HG02610 (cell line): ENCODE measurements around the gene CD300C.
"Not testable (repeated sequence)": the region's sequence is repeated elsewhere in the genome, so short reads cannot be mapped to it uniquely, and the experiment has no call there.

Source experiments
- ATAC-seq: cut with Tn5 transposase; IDR thresholded peaks from one replicate; pipeline ENCODE4 v1.9.1; 2021; ENCODE audit warnings: mild to moderate bottlenecking, moderate library complexity; ENCODE audit not compliant: unreplicated experiment

CD300C gene

DNA sequence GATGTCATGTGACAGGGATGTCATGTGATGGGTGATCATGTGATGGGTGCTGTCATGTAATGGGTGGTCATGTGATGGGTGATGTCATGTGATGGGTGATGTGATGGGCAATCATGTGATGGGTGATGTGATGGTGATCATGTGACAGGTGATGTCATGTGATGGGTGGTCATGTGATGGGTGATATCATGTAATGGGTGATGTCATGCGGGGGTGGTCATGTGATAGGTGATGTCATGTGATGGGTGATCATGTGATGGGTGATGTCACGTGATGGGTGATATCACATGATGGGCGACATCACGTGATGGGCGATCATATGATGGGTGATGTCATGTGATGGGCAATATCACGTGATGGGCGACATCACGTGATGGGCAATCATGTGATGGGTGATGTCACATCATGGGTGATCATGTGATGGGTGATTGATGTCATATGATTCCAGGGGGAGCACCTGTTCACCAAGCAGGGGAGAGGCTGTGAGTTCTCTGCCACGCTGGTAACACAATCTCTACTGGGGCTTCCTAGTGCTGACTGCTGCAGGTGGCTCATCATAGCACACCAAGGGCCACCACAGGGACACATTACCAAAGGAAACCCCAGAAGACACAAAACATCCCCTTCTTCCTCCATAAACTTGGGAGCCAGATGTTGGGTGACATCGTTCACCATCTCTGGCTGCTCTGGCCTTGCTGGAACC, 31.1 kb downstream of the CD300C start:
- no peak for ATAC-seq

DNA sequence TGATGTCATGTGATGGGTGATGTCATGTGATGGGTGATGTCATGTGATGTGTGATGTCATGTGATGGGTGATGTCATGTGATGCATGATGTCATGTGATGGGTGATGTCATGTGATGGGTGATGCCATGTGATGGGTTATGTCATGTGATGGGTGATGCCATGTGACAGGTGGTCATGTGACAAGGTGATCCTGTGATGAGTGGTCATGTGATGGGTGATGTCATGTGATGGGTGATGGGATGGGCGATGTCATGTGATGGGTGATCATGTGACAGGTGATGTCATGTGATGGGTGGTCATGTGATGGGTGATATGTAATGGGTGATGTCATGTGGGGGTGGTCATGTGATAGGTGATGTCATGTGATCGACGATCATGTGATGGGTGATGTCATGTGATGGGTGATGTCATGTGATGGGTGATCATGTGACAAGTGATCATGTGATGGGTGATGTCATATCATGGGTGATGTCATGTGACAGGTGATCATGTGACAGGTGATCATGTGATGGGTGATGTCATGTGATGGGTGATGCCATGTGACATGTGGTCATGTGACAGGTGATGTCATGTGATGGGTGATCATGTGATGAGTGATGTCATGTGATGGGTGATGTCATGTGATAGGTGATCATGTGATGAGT, 31.8 kb downstream of the CD300C start:
- no peak for ATAC-seq

DNA sequence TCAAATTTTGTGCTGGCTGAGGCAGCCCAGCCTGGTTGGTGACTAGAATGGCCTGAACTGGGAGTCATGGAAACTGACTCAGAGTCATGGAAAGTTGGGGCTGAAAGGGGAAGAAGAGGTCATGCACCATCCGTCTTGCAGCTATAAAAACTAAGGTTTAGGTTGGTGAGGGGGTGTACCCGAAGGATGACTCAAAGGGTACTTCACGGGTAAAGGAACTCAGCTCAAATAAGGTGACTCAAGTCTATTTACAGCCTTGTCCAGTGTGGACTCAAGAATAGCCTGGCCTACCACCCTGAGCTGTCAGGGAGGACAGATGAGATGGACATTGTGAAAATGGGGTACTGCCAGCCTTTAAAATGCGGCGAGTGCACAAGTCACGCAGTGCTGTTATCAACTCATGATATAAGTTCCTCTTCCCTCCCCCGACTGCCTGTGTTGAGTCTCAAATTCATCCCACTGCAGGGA, 33.3 kb downstream of the CD300C start:
- ATAC-seq = peak; percentile 66

DNA sequence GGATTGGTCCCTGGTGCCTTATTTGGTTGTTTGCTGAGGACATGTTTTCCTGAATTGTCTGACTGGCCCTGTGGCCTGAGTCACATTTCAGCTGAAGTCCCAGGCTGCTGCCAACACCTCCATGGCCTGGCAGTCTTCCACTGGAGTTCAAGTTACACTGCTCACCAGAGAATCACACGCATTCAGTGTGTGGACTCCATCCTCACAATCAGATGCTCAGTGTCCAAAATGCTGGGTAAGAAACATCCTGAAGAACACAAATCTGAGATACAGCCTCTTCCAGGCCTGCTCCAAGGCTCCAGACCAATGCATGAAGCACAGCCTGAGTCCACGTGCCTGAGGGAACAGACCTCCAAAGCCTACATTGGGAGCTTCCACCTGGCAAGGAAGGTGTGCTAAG, 33.9 kb downstream of the CD300C start:
- no peak for ATAC-seq

DNA sequence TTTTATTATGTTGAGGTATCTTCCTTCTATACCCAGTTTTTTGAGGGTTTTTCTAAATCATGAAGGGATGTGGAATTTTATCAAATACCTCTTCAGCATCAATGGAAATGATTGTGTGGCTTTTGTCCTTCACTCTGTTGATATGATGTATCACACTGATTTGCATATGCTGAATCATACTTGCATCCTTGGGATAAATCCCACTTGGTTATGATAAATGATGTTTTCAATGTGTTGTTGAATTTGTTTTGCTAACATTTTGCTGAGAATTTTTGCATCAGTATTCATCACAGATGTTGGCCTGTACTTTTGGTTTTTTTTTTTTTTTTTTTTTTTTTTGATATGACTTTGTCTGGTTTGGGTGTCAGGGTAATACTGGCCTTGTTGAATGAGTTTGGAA, 37.8 kb downstream of the CD300C start:
- ATAC-seq = no peak

DNA sequence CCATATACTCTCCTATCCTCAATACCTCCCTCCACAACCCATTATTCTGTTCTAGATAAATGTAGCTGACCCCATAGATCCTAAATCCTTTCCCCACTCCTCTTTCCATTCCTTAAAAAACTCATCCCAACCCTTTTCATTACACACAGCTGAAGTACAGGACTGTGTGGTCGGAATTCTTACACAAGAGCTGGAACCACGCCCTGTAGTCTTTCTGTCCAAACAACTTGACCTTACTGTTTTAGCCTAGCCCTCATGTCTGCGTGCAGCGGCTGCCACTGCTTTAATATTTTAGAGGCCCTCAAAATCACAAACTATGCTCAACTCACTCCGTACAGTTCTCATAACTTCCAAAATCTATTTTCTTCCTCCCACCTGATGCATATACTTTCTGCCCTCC, 42.0 kb downstream of the CD300C start:
- not testable (repeated sequence) for ATAC-seq

DNA sequence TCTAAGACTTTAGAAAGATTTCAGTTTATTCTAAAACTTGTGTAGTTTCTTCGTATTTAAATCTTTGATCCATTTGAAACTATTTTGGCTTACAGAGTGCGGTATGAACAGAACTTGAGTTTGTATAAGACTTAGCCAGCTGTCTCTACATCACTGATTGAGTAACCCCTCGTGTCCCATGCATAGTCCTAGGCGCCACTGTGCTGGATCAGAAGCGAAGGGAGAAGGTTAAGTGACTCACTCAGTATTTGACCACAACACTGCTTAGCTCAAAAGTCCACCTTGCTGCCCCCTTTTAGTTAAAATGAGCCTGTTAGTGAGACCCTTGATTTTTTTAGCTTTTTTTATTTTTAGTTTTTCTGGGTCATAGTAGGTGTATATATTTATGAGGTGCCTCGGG, 43.1 kb downstream of the CD300C start:
- ATAC-seq = no peak

DNA sequence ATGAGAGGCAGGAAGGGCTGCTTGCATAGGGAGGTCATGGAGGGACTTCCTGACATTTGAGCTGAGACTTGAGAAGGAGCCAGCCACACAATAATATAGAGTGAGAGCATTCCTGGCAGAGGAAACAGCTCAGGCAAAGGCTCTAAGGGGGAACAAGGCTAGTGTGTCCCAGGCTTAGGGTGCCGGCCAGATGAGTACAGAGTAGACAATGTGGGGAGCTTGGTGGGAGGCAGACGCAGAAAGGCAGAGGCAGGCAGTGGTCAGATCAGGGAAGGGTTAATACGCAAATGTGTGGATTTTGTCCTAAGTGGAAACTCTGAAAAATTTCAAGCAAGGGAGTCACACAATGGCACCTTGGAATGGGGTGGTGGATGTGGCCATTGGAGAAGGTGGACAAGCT, 45.9 kb downstream of the CD300C start:
- ATAC-seq = no peak

DNA sequence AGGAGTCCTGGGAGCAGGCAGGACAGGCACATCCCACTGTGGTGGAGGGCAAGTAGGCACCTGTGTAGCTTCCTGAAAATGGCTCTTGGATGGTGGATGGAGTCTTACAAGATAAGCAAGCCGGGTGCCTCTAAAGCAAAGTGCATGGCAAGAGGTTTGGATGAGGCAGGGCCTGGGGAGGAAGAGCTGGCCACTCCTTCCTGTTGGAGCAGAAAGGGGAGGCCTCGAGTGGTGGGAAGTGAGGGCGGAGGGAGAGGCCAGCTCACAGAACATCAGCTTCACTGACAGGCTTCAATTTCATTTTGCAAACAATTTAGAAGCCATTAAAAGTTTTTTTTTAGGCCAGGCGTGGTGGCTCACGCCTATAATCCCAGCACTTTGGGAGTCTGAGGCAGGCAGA, 48.4 kb downstream of the CD300C start:
- ATAC-seq = no peak

DNA sequence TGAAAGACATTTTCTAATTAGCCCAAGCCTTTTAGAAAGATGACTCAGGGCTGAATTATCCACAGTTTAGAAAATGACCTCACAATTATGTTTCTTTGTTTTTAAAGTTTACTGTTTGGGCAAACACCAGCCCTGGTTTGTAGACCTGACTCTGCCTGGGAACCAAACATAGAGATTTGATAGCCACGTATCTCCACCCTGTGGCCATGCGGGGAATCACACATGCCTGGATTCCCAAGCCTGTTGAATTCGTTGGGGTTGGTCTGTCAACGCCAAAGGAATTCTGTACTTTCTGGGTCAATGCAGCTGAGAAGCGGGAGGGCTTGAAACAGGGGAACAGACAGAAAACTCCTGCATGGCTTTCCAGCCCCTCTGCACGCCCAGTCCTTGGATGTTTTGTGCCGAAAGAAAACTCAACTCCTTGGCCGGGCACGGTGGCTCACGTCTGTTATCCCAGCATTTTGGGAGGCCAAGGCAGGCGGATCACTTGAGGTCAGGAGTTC, 52.5 kb downstream of the CD300C start:
- ATAC-seq = no peak

DNA sequence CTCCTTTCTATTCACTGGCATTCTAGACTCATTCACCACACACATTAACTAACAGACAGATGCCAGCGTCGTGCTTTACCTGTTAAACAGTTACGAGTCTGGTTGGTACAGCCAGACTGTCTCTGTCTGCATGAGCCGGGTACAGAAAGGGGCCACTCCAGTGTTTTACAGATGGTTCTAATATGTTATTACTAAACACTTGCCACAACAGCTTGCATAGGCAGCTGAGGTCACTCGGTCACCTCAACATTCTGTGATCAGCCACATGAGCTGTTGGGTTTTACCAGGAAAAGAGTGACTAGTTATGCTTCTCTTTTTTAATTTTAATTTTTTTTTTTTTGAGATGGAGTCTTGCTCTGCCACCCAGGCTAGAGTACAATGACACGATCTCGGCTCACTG, 54.3 kb downstream of the CD300C start:
- no peak for ATAC-seq
